SH-SY5Y (cell line): ENCODE measurements around the gene OVCH2.

Experiments
- GATA2 ChIP-seq: IDR thresholded peaks from 2 replicates; pipeline ENCODE4 v1.6.1; 2011; ENCODE audit warnings: mild to moderate bottlenecking, low read depth, low read length
- GATA3 ChIP-seq: IDR thresholded peaks from 2 replicates; pipeline ENCODE4 v1.6.1; 2011; ENCODE audit warnings: low read depth, mild to moderate bottlenecking, low read length, moderate library complexity

The OVCH2 gene

GRCh38 chr11:7639643-7640025 is 66.6 kb downstream of the OVCH2 start:
- no peak for TF ChIP-seq GATA3
- no peak for TF ChIP-seq GATA2
